K562 (cell line): ENCODE results near the gene ANAPC4. TPM values are rescaled to one million over a fixed set of nuclear protein-coding genes. Genes with fewer than 3 reads are reported as not detected.

Experiments used
- ATAC-seq: fragments of 200-7000 bp; cut with Tn5 transposase; 3 replicates; pipeline ENCODE4 v1.9.1; 2020; ENCODE audit warnings: moderate library complexity
- BruUV-seq: library from RNA; stranded (reverse); fragments of 400-500 nt; replicated peaks from 2 replicates; lab custom pipeline; 2021; lab: Mats Ljungman, UMichigan
- CTCF ChIA-PET: fragments of 300-600 bp; formaldehyde crosslinking; extraction: SDS; loops from one replicate; lab custom pipeline; 2021; ENCODE audit warnings: low intra/inter-chr PET ratio; lab: Yijun Ruan, JAX
- POLR2A ChIA-PET: fragments of 300-600, 350-650 bp; sonication (Branson Sonifier 250); formaldehyde crosslinking; extraction: SDS; loops from one replicate; lab custom pipeline; 2021; ENCODE audit warnings: antibody characterized with exemption, inconsistent platforms; lab: Yijun Ruan, JAX
- DNase-seq, 4 experiments: peaks; one replicate each; pipeline versions ENCODE4 v3.0.0 to v3.0.0-alpha.2; 2011 to 2018; ENCODE audit warnings: low spot score in 3 of 4, mixed read lengths in 3 of 4; ENCODE audit errors: extremely low read depth in 1 of 4
- FAIRE-seq: peaks from 2 replicates; lab custom pipeline; 2011; peaks lifted over from hg19 to GRCh38; lab: Jason Lieb, UNC
- H2AFZ ChIP-seq: 2 replicates; pipeline ENCODE4 v1.6.0; 2011; ENCODE audit warnings: low read depth, low read length, control low read depth, inconsistent platforms
- H3K27ac ChIP-seq: fragments of 200-600 bp; 3 replicates; pipeline ENCODE4 v1.8.0; 2011; ENCODE audit warnings: low read depth, mild to moderate bottlenecking, control low read depth, inconsistent platforms, low read length, moderate library complexity, mixed read lengths; ENCODE audit errors: extremely low read depth
- H3K27me3 ChIP-seq, 2 experiments: fragments of 300-600 bp in 1 of 2; 2 replicates in 1 of 2; 3 replicates in 1 of 2; pipeline versions ENCODE4 v1.6.0 to v1.8.0; 2011; ENCODE audit warnings: inconsistent platforms in 2 of 2, low read length in 2 of 2, mild to moderate bottlenecking in 1 of 2, mixed read lengths in 1 of 2, moderate library complexity in 1 of 2; ENCODE audit not compliant: control insufficient read depth in 2 of 2, insufficient read depth in 2 of 2
- H3K36me3 ChIP-seq: fragments of 300-600 bp; 3 replicates; pipeline ENCODE4 v1.8.0; 2011; ENCODE audit warnings: mild to moderate bottlenecking, low read length, inconsistent platforms; ENCODE audit not compliant: control insufficient read depth, insufficient read depth
- H3K4me1 ChIP-seq, 2 experiments: fragments of 200-600 bp in 1 of 2; replicated peaks in 1 of 2; 2 replicates in 1 of 2; 3 replicates in 1 of 2; pipeline versions ENCODE4 v1.5.1 to v1.8.0; 2011; ENCODE audit warnings: inconsistent platforms in 2 of 2, low read length in 2 of 2, mild to moderate bottlenecking in 1 of 2, mixed read lengths in 1 of 2, moderate library complexity in 1 of 2; ENCODE audit not compliant: control insufficient read depth in 2 of 2, insufficient read depth in 2 of 2
- H3K4me2 ChIP-seq: 2 replicates; pipeline ENCODE4 v1.6.1; 2011; ENCODE audit warnings: low read length, control low read depth, inconsistent platforms, mixed read lengths; ENCODE audit not compliant: insufficient read depth
- H3K4me3 ChIP-seq: fragments of 200-600 bp; sonication (generic), shearing (Covaris generic); 2 replicates; pipeline ENCODE4 v1.5.1; 2016; ENCODE audit warnings: control low read depth, inconsistent platforms
- H3K79me2 ChIP-seq: fragments of 200-600 bp; 3 replicates; pipeline ENCODE4 v1.8.0; 2011; ENCODE audit warnings: low read length, inconsistent platforms; ENCODE audit not compliant: control insufficient read depth, insufficient read depth
- H3K9ac ChIP-seq, 2 experiments: 2 replicates each; pipeline versions ENCODE4 v1.6.0 to v1.6.1; 2011; ENCODE audit warnings: low read depth in 2 of 2, low read length in 2 of 2, control low read depth in 1 of 2, inconsistent platforms in 1 of 2, mild to moderate bottlenecking in 1 of 2, mixed read lengths in 1 of 2; ENCODE audit not compliant: insufficient read depth in 1 of 2
- H3K9me1 ChIP-seq: one replicate; pipeline ENCODE4 v1.6.0; 2011; ENCODE audit warnings: inconsistent platforms, mild to moderate bottlenecking, low read length, moderate library complexity; ENCODE audit not compliant: control insufficient read depth, insufficient read depth
- H3K9me3 ChIP-seq: replicated peaks from 2 replicates; pipeline ENCODE4 v1.5.1; 2011; ENCODE audit warnings: low read depth, low read length, inconsistent platforms; ENCODE audit not compliant: control insufficient read depth, insufficient read depth
- H4K20me1 ChIP-seq: replicated peaks from 2 replicates; pipeline ENCODE4 v1.6.1; 2011; ENCODE audit warnings: low read length, inconsistent platforms, mixed read lengths; ENCODE audit not compliant: control insufficient read depth, insufficient read depth
- ELF1 ChIP-seq: fragments of 200-800 bp; sonication (Bioruptor generic); IDR thresholded peaks from 2 replicates; pipeline ENCODE4 v1.6.1; 2016; ENCODE audit warnings: missing genetic modification characterization, missing compliant biosample characterization
- ETV6 ChIP-seq, 3 experiments: fragments of 150-350 bp in 1 of 3; sonication (generic) in 1 of 3; formaldehyde crosslinking in 1 of 3; IDR thresholded peaks; 2 replicates each; pipeline versions ENCODE4 v1.6.1 to v1.8.0; 2014 to 2022; ENCODE audit warnings: borderline replicate concordance in 2 of 3, low read depth in 2 of 3, antibody characterized with exemption in 1 of 3, low read length in 1 of 3, mild to moderate bottlenecking in 1 of 3, missing genetic modification reagents in 1 of 3
- GATA2 ChIP-seq: sonication (generic); formaldehyde crosslinking; IDR thresholded peaks from 2 replicates; pipeline ENCODE4 v1.4.0; 2020; ENCODE audit warnings: mild to moderate bottlenecking, missing genetic modification reagents
- GTF2F1 ChIP-seq: IDR thresholded peaks from 2 replicates; pipeline ENCODE4 v1.6.1; 2011; ENCODE audit warnings: low read depth, low read length, improper control_type of control experiment
- POLR3G ChIP-seq: IDR thresholded peaks from 2 replicates; pipeline ENCODE4 v1.6.1; 2011; ENCODE audit not compliant: insufficient read length, insufficient replicate concordance; ENCODE audit errors: extremely low read depth
- PRMT5 ChIP-seq: sonication (generic); formaldehyde crosslinking; IDR thresholded peaks from 2 replicates; pipeline ENCODE4 v1.5.0; 2020; ENCODE audit warnings: missing genetic modification reagents
- SREBF1 ChIP-seq: fragments of 150-350 bp; IDR thresholded peaks from 2 replicates; pipeline ENCODE4 v1.6.1; 2014; ENCODE audit warnings: antibody characterized with exemption, low read depth, low read length, borderline replicate concordance
- TOE1 ChIP-seq, 2 experiments: fragments of 450-650 bp in 1 of 2; sonication (generic) in 1 of 2; formaldehyde crosslinking in 1 of 2; IDR thresholded peaks; 2 replicates each; pipeline versions ENCODE4 v1.7.1 to v1.8.0; 2016 to 2022; ENCODE audit warnings: borderline replicate concordance in 2 of 2, mild to moderate bottlenecking in 2 of 2, antibody characterized with exemption in 1 of 2, inconsistent platforms in 1 of 2, low read depth in 1 of 2, missing genetic modification reagents in 1 of 2, moderate library complexity in 1 of 2
- USF2 ChIP-seq: sonication (generic); formaldehyde crosslinking; IDR thresholded peaks from 2 replicates; pipeline ENCODE4 v1.5.0; 2020; ENCODE audit warnings: missing genetic modification reagents
- ZNF146 ChIP-seq: IDR thresholded peaks from one replicate; pipeline ENCODE4 v1.6.1; 2018; ENCODE audit warnings: missing compliant biosample characterization; ENCODE audit not compliant: unreplicated experiment
- ZNF79 ChIP-seq: fragments of 250-450 bp; sonication (Bioruptor Pico); IDR thresholded peaks from 2 replicates; pipeline ENCODE4 v1.4.0; 2020; ENCODE audit warnings: low read depth, mild to moderate bottlenecking, moderate library complexity
- ZSCAN32 ChIP-seq: fragments of 450-650 bp; formaldehyde crosslinking; IDR thresholded peaks from 2 replicates; pipeline ENCODE4 v1.4.0; 2020; ENCODE audit warnings: mild to moderate bottlenecking, moderate library complexity
- WGBS: fragments of 100-300 bp; shearing (Covaris generic); methylation state at CpG from one replicate; pipeline ENCODE4 v1.1.6; 2016; ENCODE audit warnings: low coverage, mixed read lengths; ENCODE audit not compliant: insufficient coverage; ENCODE audit errors: missing lambda C conversion rate; 5-methylcytosine and 5-hydroxymethylcytosine counted together
- in situ Hi-C: fragments of 300-500 bp; cut with MboI; formaldehyde crosslinking; loops from 4 replicates; pipeline ENCODE4 v1.15.0; 2018; ENCODE audit warnings: inconsistent platforms, mixed read lengths
- intact Hi-C: fragments of 100-400 bp; cut with micrococcal nuclease; formaldehyde crosslinking; loops from 2 replicates; pipeline ENCODE4 v1.14.2; 2022
- polyA plus RNA-seq, 8 experiments: library from polyadenylated mRNA; depleted of rRNA in 4 of 8; stranded (reverse) in 5 of 8; unstranded in 3 of 8; fragments of >200 nt; fragmentation: Nextera tagmentation in 2 of 8; fragmentation: Illumina TruSeq in 1 of 8; extraction: Ambion mirVana in 2 of 8; extraction: Trizol in 1 of 8; gene quantifications; 2 replicates each; pipeline versions ENCODE4 v1.2.1 to v1.2.3, GENCODE V29; 2011 to 2014; ENCODE audit warnings: inconsistent platforms in 1 of 8, missing spikeins in 1 of 8
- total RNA-seq, 7 experiments: library from RNA; depleted of rRNA in 6 of 7; stranded (reverse); fragments of >200 nt in 6 of 7; fragmentation: Illumina TruSeq in 2 of 7; extraction: Trizol in 2 of 7; gene quantifications; 2 replicates each; pipeline versions ENCODE4 v1.2.1 to v1.2.3, GENCODE V29; 2011 to 2021; ENCODE audit warnings: low replicate concordance in 1 of 7

The ANAPC4 gene
- total and polyA plus RNA-seq, 9 of the 15 experiments (the other 6 are each of a cell fraction or from before 2014, with no cell fraction given), result 23.9 to 47.0 (median 31.9) TPM

DNA sequence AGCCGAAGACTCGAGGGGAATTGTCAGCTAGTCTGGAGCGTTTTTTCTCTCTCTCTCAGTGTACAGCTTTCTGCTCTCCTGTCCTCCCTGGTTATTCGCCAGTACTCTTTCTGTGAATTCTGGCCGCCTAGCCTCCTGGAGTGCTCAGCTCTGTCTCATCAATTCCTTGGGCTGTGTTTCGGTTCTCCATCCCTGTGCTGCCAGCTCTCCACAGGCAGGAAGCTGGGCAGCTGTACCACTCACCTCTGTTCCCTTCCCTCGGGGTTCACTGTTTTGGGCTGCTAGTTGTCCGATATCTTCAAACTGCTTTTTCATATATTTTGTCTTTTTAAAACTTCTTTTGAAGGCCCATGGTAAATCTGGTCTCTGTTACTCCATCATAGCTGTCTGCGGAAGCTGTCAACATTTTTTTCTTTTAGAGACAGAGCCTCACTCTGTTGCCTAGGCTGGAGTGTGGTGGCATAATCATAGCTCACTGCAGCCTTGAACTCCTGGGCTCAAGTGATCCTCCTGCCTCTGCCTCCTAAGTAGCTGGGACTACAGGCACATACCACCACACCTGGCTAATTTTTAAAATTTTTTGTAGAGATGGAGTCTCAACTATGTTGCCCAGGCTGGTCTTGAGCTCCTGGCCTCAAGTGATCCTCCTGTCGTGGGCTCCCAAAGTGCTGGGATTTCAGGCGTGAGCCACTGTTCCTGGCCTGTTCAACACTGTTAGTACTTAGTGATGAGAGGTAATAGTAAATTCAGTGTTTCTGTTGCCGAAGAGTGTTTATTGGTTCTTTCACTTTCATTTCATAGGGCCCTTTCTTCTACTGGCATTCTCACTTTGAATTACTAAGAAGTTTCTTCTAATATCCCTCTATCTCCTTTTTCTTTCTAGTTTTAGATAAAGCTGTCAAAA, 45.9 kb upstream of the ANAPC4 start:
- no peak overlapping the region; the same call in 2 of the 3 replicates for H3K27ac ChIP-seq

More for the DNA sequence above, 45.9 kb upstream of the ANAPC4 start:
- Histone ChIP-seq H3K9ac (peak overlapping the region in 1 of 2 experiments; percentile 10; a peak in 1 of 4 replicates), H3K27me3 (no peaks in the 10 kb centered on the region), H2AFZ (no peak overlapping the region), H3K79me2 (0 out of 3 replicates have a peak, but pooled peaks cover 4% of the 10 kb centered on the region), H3K36me3 (peaks cover 11% of the 10 kb centered on the region; the same call in 1 of the 3 replicates), H3K4me3 (no peak overlapping the region), H3K4me2 (no peak overlapping the region), H3K4me1 (no peaks in the 10 kb centered on the region), H4K20me1 (no peaks in the 10 kb centered on the region), H3K9me1 (no peaks in the 10 kb centered on the region), H3K9me3 (no peaks in the 10 kb centered on the region)
- DNase-seq (no peak), ATAC-seq (no peak; the same call in 2 of the 3 replicates), FAIRE-seq (no peak)
- TF ChIP-seq POLR3G (no peak), ETV6 (IDR thresholded peaks at IDR 0.05; ENCODE audit: borderline replicate concordance in 1 of 2, low read depth in 2 of 2, low read length in 1 of 2) (no peak), ETV6 (CRISPR knock-in tag; IDR thresholded peaks at IDR 0.05; ENCODE audit: borderline replicate concordance) (no peak), TOE1 (IDR thresholded peaks at IDR 0.05; ENCODE audit: borderline replicate concordance) (no peak), TOE1 (CRISPR knock-in tag; IDR thresholded peaks at IDR 0.05; ENCODE audit: borderline replicate concordance, low read depth) (no peak), ELF1 (tag) (no peak), SREBF1 (no peak), ZSCAN32 (no peak), GATA2 (no peak), ZNF146 (CRISPR knock-in tag) (no peak), ZNF79 (CRISPR knock-in tag) (no peak), GTF2F1 (no peak), PRMT5 (CRISPR knock-in tag) (no peak), USF2 (no peak)
- POLR2A ChIA-PET, result interaction anchor here (0.7 to 1.5 kb wide), 4 partner anchors 16 to 411 kb away, joined by 3 to 4 read pairs (median 3); partner anchors contain the start of gene ZCCHC4
- intact Hi-C loops, result no loop called here
- no TSS peak for BruUV-seq
- CTCF ChIA-PET, result no interaction called here
- in situ Hi-C loops, result no loop called here
- 92% methylated on average over 11 of the region's 12 CpGs for WGBS
